Measurements from ENCODE around the gene TTLL11. TPM values are rescaled to one million over a fixed set of nuclear protein-coding genes. Genes with fewer than 3 reads are reported as not detected.

The TTLL11 gene
- total RNA-seq, 2 donors from 2014 or later = 2.5 to 2.6 TPM

DNA sequence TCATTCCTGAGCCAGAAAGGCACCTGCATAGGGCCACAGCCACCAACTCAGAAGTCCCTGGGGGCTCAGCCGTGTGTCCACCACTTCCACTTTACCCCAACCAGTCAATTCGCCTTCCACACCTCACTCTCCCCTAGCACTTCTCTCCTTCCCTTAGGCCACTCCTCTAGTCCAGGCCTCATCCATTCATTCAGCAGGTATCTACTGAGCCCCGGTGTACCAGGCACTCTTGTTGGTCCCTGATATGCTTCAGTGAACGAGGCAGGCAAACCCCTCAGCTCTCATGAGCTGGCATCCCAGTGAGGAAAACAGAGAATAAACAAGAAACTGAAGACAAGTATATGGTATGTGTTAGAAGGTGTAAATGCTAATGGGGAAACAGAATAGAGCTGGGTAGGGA, 37.7 kb upstream of the TTLL11 start:
- ATAC-seq (replicated peaks in 1 of 2) = no peak
- DNase-seq = no peak
- Mint-ChIP-seq H3K9me3 (no peaks in the 10 kb centered on the region), H3K4me3 (no peak overlapping the region), H3K4me1 (ENCODE audit: low read depth) (peaks cover 9% of the 10 kb centered on the region), H3K36me3 (ENCODE audit: insufficient read depth in 2 of 2) (peaks cover 0 to 2% of the 10 kb centered on the region in 2 donors), H3K27ac (no peak overlapping the region), H3K27me3 (ENCODE audit: low read depth) (peaks cover 25% of the 10 kb centered on the region)

DNA sequence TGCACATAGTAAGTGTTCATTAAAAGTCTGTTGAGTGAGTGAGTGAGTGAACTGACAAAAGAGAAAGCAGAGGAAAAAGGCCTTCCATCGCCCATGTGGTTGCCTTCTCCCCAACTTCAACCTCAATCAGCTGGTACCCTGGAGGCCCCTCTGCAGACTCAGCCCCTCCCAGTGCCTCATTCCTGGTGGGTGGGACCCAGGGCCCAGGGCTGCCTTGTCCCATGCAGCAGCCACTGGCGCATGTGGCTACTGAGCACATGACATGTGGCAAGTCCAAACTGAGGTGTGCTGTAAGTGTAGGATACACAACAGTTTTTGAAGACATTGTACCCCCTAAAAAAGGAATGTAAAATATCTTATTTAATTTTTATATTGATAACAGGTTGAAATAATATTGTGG, 36.9 kb upstream of the TTLL11 start:
- DNase-seq (no peak), ATAC-seq (replicated peaks in 1 of 2) (no peak)
- Mint-ChIP-seq H3K27me3 (ENCODE audit: low read depth) (peaks cover 33% of the 10 kb centered on the region), H3K4me3 (no peak overlapping the region), H3K9me3 (no peaks in the 10 kb centered on the region), H3K27ac (no peak overlapping the region), H3K36me3 (ENCODE audit: insufficient read depth in 2 of 2) (peaks cover 0 to 2% of the 10 kb centered on the region in 2 donors), H3K4me1 (ENCODE audit: low read depth) (peaks cover 11% of the 10 kb centered on the region)

DNA sequence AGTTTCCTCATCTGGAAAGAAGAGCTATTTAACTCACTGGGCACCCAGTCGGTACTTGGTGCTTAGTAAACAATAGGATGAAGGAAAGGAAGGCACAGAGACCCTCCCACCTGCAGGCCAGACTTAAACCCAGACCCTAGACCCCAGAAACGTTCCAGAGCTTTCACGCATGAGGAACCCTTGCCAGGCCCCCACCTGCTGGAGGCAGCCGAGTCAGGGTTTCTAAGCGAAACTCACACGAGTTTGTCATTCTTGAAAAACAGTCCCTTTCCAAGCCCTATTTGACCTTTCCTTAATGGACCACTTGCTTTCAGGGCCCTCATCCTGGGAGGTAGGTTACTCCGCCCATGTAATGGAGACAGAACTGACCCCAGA, 35.8 kb upstream of the TTLL11 start:
- H3K4me1 Mint-ChIP-seq (ENCODE audit: low read depth) = peaks cover 11% of the 10 kb centered on the region
- no peak overlapping the region for H3K27ac Mint-ChIP-seq
- H3K4me3 Mint-ChIP-seq = no peak overlapping the region
- peaks cover 0 to 2% of the 10 kb centered on the region in 2 donors for H3K36me3 Mint-ChIP-seq (ENCODE audit: insufficient read depth in 2 of 2)
- no peaks in the 10 kb centered on the region for H3K9me3 Mint-ChIP-seq
- no peak for ATAC-seq (replicated peaks in 1 of 2)
- peaks cover 43% of the 10 kb centered on the region for H3K27me3 Mint-ChIP-seq (ENCODE audit: low read depth)
- no peak for DNase-seq

DNA sequence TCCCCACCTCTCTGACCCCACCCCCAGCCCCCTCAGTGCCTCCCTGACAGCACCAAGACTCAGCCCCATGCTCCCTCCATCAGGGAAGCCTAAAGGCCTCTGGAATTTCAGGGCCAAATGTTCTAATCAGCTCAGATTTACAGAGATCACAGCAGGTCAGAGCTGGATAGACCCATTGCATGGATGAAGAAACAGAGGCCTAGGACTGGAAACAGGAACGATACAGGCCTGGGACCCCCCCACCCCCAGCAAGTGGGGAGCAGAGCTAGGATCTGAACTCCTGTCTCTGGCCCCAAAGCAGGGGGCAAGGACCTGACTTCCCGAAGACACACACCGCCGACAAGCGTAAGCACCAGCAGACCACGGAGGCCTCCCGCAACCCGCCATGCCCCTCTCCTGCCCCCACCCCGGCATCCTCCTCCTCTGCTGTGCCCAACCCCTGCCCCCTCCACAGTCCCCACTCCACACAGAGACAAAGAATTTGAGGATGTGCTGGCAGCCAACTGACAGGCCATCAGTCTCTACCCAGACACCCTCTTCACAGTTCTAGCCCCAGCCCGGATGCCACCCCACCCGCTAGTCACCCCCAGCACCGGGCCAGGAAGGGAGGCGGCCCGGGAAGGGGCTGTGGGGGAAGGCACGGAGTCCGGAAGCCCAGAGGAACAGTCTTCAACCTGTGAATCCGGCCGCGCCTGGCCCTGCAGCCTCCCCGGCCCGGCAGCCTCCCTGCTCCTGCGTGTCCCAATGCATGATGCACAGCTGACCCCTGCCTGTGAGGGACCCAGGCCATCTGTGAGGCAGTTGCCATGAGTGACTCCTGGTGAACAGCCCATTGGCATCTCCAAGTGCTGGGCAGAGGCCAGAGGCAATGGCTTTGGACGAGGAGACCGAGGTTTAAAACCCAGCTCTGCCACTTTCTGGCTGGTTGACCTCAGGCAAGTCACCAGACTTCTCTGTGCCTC, 35.2 kb upstream of the TTLL11 start:
- peaks cover 11% of the 10 kb centered on the region for H3K4me1 Mint-ChIP-seq (ENCODE audit: low read depth)
- no peak overlapping the region for H3K4me3 Mint-ChIP-seq
- peaks cover 45% of the 10 kb centered on the region for H3K27me3 Mint-ChIP-seq (ENCODE audit: low read depth)
- H3K36me3 Mint-ChIP-seq (ENCODE audit: insufficient read depth in 2 of 2) = peaks cover 0 to 2% of the 10 kb centered on the region in 2 donors
- no peak for ATAC-seq (replicated peaks in 1 of 2)
- H3K27ac Mint-ChIP-seq = no peak overlapping the region
- no peak for DNase-seq
- H3K9me3 Mint-ChIP-seq = no peaks in the 10 kb centered on the region

DNA sequence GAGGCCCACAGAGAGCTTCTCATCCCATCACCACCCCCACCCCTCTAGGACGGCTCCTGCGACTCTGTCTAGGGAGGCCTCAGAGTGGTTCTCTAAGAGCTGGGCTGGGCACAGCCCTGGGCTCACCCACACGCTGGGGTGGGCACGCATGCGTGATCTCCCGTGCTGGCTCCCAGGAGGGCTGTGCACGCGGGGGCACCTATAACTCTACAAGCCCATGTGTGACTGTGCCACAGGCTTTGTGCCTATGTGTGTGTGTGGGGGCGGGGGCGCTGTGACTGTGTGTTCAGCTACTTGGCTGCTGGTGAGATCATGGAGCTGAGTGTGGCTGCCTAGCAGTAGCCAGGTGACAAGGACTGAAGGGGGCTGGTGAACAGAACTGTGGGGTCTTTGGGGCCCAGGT, 34.3 kb upstream of the TTLL11 start:
- Mint-ChIP-seq H3K4me1 (ENCODE audit: low read depth) (peaks cover 11% of the 10 kb centered on the region), H3K36me3 (ENCODE audit: insufficient read depth in 2 of 2) (peaks cover 0 to 2% of the 10 kb centered on the region in 2 donors), H3K9me3 (no peaks in the 10 kb centered on the region), H3K27ac (no peak overlapping the region), H3K27me3 (ENCODE audit: low read depth) (peaks cover 45% of the 10 kb centered on the region), H3K4me3 (no peak overlapping the region)
- no peak for DNase-seq
- no peak for ATAC-seq (replicated peaks in 1 of 2)

DNA sequence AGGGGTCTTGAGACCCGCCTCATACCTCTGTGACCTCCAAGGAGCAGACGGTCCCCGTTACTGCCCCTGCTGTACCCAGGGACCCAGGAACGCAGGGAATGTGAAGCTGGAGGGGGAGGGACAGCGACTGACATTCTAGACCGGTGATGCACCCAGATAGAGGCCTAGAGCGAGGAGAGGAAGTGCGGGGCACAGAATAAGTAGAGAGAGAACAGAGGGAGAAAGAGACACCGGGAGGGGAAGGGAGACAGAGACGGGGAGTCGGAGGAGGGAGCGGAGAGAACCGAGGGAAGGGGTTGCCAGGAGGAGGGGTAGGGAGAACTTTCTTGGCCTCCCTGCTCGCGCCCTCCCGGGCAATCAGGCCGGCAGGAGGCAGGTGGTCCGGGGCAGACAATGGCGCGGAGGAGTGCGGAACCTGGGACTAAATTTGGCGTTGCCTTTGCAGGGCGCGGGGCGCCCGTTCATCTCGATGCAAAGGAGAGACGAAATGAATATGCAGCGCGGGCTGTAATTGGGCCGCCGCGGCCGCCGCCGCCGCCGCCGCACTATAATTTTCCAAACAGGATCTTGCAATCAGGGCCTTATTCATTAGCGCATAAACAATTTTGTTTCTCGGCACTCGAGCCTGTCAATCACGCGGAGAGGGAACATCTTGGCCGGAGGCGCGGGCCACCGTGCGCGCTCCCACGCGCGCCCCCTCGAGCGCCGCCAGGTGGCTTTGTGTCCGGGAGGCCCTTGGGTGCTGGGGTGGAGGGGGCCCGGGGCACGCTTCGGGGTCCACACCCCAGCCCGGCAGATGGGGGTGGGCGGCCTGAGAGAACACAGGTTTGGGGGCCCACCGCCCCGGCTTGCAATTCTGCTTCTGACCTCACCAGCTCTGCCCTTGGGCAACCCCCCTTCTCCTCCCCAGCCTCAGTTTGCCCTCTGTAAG, 33.5 kb upstream of the TTLL11 start:
- peaks cover 45% of the 10 kb centered on the region for H3K27me3 Mint-ChIP-seq (ENCODE audit: low read depth)
- peaks cover 0 to 2% of the 10 kb centered on the region in 2 donors for H3K36me3 Mint-ChIP-seq (ENCODE audit: insufficient read depth in 2 of 2)
- no peaks in the 10 kb centered on the region for H3K9me3 Mint-ChIP-seq
- H3K4me3 Mint-ChIP-seq = peak overlapping the region; percentile 33 to 88
- DNase-seq (no peak), ATAC-seq (replicated peaks in 1 of 2) (no peak)
- H3K4me1 Mint-ChIP-seq (ENCODE audit: low read depth) = peaks cover 11% of the 10 kb centered on the region
- no peak overlapping the region for H3K27ac Mint-ChIP-seq

DNA sequence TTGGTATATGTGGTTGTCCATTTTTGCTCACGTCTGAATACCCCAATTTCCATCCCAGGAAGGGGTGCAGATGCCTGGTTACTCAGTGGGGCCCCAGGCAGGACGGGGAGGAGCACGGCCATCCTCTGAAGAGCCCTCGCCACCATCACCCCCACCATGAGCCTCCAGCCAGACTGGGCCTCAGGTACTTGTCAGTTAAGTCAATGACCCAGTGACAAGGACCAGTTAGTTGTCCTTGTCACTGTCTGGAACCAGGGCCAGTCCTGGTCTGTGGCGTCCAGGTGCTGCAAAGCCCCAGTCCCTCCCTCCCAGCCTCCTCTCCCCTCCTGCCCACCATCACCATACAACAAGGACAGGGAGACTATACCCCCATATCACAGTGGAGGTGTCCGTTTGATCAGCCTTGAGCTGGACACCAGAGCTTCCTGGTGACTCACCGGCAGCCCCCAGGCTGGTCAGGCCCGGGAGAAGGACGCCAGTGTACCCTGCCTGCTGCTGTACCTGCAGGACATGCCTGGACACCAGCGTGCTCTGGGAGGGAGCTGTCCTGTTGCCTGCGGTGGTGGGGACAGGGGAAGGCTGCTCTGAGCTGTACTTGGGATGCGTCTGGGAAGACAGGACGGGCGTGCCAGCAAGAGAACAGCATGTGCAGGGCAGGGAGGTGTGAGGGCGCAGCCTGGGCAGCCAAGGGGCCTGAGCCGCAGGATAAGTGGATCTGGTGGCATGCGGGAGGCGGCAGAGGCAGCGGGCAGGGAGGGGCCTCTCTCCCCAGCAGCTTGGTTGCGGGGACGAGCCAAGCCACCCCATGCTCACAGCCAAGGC, 32.6 kb upstream of the TTLL11 start:
- H3K9me3 Mint-ChIP-seq = no peaks in the 10 kb centered on the region
- H3K36me3 Mint-ChIP-seq (ENCODE audit: insufficient read depth in 2 of 2) = peaks cover 0 to 2% of the 10 kb centered on the region in 2 donors
- peak overlapping the region; percentile 33 to 88 for H3K4me3 Mint-ChIP-seq
- no peak overlapping the region for H3K27ac Mint-ChIP-seq
- DNase-seq = no peak
- ATAC-seq (replicated peaks in 1 of 2) = peak; percentile 6 to 12
- peaks cover 11% of the 10 kb centered on the region for H3K4me1 Mint-ChIP-seq (ENCODE audit: low read depth)
- peaks cover 37% of the 10 kb centered on the region for H3K27me3 Mint-ChIP-seq (ENCODE audit: low read depth)

DNA sequence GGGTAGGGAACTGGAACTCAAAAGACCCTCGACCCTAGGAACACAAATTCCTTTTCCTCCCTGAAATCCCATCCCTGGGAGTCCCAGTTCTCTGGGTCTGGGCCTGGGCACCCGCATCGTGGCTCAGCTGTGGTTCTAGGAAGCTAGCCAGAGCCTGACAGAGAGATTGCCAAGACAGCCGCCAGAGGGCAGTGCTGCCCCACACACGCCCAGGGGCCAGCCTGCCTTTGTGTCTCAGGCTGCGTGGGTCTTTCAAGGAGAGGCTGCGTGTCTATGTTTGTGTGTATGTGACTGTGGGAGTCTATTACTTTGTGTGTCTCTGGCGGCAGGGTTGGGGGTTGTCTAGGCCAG, 32.0 kb upstream of the TTLL11 start:
- Mint-ChIP-seq H3K4me3 (peak overlapping the region; percentile 3 to 51), H3K27me3 (ENCODE audit: low read depth) (peaks cover 35% of the 10 kb centered on the region), H3K36me3 (ENCODE audit: insufficient read depth in 2 of 2) (peaks cover 0 to 2% of the 10 kb centered on the region in 2 donors), H3K27ac (no peak overlapping the region), H3K4me1 (ENCODE audit: low read depth) (peaks cover 11% of the 10 kb centered on the region), H3K9me3 (no peaks in the 10 kb centered on the region)
- peak; percentile 84 to 87 for ATAC-seq (replicated peaks in 1 of 2)
- DNase-seq = peak; percentile 78 to 87

DNA sequence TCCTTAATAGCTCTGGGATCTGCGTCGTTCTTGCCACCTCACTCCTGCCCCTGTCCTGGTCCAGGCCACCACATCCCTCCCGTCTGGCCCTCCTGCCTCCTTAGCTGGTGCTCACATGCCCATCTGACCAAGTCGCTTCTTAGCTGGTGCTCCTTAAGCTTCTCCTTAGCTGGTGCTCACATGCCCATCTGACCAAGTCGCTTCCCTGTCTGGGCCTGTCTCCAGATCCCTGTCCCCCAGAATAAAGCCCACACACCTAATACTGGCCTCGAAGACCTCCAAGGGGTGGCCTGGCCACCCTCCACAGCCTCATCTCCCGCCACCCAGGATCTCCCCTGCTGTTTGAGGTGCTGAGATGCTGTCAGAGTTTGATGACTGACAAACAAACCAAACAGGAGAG, 31.4 kb upstream of the TTLL11 start:
- Mint-ChIP-seq H3K27ac (no peak overlapping the region), H3K27me3 (ENCODE audit: low read depth) (peaks cover 35% of the 10 kb centered on the region), H3K4me1 (ENCODE audit: low read depth) (peaks cover 11% of the 10 kb centered on the region), H3K9me3 (no peaks in the 10 kb centered on the region), H3K36me3 (ENCODE audit: insufficient read depth in 2 of 2) (peaks cover 0 to 2% of the 10 kb centered on the region in 2 donors), H3K4me3 (no peak overlapping the region)
- DNase-seq (no peak), ATAC-seq (replicated peaks in 1 of 2) (no peak)

DNA sequence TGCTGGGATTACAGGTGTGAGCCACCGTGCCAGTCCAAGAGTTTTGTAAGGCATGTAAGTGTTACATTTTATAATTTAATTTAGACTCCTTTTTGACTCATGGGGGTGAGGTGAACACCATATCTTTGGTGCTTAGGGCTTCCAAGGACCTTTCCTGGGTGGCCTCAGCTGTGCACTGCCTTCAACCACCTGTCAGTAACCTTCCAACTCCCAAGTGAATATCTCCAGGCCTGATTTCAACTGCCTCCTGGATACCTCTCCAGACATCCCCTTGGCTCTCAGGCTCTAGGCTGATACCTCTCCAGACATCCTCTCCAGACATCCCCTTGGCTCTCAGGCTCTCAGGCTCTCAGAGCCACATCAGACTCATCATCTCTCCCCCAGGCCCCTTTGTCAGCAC, 30.9 kb upstream of the TTLL11 start:
- peaks cover 0 to 2% of the 10 kb centered on the region in 2 donors for H3K36me3 Mint-ChIP-seq (ENCODE audit: insufficient read depth in 2 of 2)
- H3K27ac Mint-ChIP-seq = no peak overlapping the region
- DNase-seq (no peak), ATAC-seq (replicated peaks in 1 of 2) (no peak)
- H3K4me1 Mint-ChIP-seq (ENCODE audit: low read depth) = peaks cover 11% of the 10 kb centered on the region
- no peak overlapping the region for H3K4me3 Mint-ChIP-seq
- peaks cover 35% of the 10 kb centered on the region for H3K27me3 Mint-ChIP-seq (ENCODE audit: low read depth)
- H3K9me3 Mint-ChIP-seq = no peaks in the 10 kb centered on the region

DNA sequence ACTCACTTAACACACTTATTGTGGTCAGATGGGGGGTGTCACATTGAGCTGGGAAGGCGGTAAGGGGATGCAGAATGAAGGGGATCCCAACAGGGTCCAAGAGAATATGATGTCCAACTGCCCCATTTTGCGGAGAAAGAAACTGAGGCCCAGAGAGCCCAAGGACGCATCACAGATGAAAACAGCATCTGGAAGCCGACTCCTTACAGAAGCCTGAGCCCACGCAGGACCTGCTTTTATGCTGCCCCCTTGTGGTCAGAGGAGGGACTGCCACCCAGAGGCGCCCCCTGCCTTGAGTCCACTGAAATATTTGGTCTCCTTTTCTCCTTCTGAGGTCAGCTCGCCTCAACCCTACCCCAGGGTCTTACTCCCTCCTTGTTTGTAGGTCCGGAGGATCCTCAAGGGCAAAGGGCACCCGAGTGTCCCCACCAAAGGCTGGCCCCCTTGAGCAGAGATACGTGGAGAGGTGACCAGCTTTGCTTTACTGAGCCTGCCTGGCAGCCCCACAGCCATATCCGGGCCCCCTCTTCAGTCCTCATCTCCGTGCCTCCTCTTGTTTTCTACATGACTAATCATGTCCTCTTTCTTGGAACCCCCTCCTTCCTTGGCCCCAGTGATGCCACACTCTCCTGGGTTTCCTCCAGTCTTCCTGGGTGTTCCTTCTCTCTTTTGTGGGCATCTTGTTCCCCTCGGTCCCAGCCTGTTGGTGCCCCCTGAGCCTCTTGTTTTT, 30.0 kb upstream of the TTLL11 start:
- H3K9me3 Mint-ChIP-seq = no peaks in the 10 kb centered on the region
- peaks cover 35% of the 10 kb centered on the region for H3K27me3 Mint-ChIP-seq (ENCODE audit: low read depth)
- H3K36me3 Mint-ChIP-seq (ENCODE audit: insufficient read depth in 2 of 2) = peaks cover 0 to 2% of the 10 kb centered on the region in 2 donors
- peak; percentile 57 to 58 for ATAC-seq (replicated peaks in 1 of 2)
- no peak overlapping the region for H3K27ac Mint-ChIP-seq
- peak; percentile 73 to 81 for DNase-seq
- no peak overlapping the region for H3K4me3 Mint-ChIP-seq
- peaks cover 11% of the 10 kb centered on the region for H3K4me1 Mint-ChIP-seq (ENCODE audit: low read depth)

DNA sequence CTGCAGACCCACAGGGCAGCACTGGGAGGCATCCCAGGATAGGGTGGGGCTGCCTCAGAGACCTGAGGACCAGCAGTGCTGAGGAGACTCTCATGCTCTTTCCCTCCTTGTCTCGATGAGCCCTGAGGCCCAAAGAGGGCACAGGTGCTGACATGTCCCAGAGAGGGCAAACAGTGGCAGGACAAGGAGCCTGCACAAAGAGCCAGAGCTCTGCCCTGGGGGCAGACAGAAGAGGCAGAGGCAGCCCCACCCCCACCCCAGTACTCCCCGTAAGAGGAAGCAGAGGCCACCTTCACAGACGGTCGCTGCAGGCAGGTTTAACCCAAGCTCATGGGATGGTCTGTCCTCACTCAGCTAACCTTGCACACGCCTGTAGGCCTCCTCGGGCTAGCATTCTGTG, 29.4 kb upstream of the TTLL11 start:
- Mint-ChIP-seq H3K4me3 (no peak overlapping the region), H3K27me3 (ENCODE audit: low read depth) (peaks cover 33% of the 10 kb centered on the region), H3K9me3 (no peaks in the 10 kb centered on the region), H3K36me3 (ENCODE audit: insufficient read depth in 2 of 2) (peaks cover 0 to 2% of the 10 kb centered on the region in 2 donors), H3K27ac (no peak overlapping the region), H3K4me1 (ENCODE audit: low read depth) (peaks cover 11% of the 10 kb centered on the region)
- DNase-seq = no peak
- no peak for ATAC-seq (replicated peaks in 1 of 2)
